MM.1S (cell line): ENCODE measurements around the gene VCL.

Experiments used
- DNase-seq: peaks from one replicate; pipeline ENCODE4 v3.0.0-alpha.2; 2015
- H2AFZ ChIP-seq: fragments of 300-600 bp; sonication (generic); 2 replicates; pipeline ENCODE4 v1.6.0; 2016; ENCODE audit warnings: antibody characterized with exemption, low read length
- H3F3A ChIP-seq: fragments of 300-600 bp; sonication (generic); 2 replicates; pipeline ENCODE4 v1.6.1; 2016; ENCODE audit warnings: mild to moderate bottlenecking, antibody characterized with exemption, low read length, moderate library complexity, mixed read lengths; ENCODE audit not compliant: insufficient read depth
- H3K27ac ChIP-seq: fragments of 300-600 bp; sonication (generic); 2 replicates; pipeline ENCODE4 v1.5.1; 2016; ENCODE audit warnings: mild to moderate bottlenecking, low read length
- H3K27me3 ChIP-seq: fragments of 300-600 bp; sonication (generic); replicated peaks from 2 replicates; pipeline ENCODE4 v1.6.0; 2016; ENCODE audit warnings: low read length; ENCODE audit not compliant: insufficient read depth
- H3K36me3 ChIP-seq: fragments of 300-600 bp; sonication (generic); replicated peaks from 2 replicates; pipeline ENCODE4 v1.6.1; 2016; ENCODE audit warnings: mild to moderate bottlenecking, low read length, mixed read lengths; ENCODE audit not compliant: insufficient read depth
- H3K4me1 ChIP-seq: fragments of 300-600 bp; sonication (generic); 2 replicates; pipeline ENCODE4 v1.6.1; 2016; ENCODE audit warnings: low read length, mixed read lengths
- H3K4me2 ChIP-seq: fragments of 300-600 bp; sonication (generic); 2 replicates; pipeline ENCODE4 v1.6.0; 2016; ENCODE audit warnings: low read depth, low read length
- H3K4me3 ChIP-seq: fragments of 300-600 bp; sonication (generic); 2 replicates; pipeline ENCODE4 v1.5.1; 2016; ENCODE audit warnings: low read length, mixed read lengths
- H3K79me2 ChIP-seq: fragments of 300-600 bp; sonication (generic); 2 replicates; pipeline ENCODE4 v1.6.1; 2016; ENCODE audit warnings: mixed run types, low read length, mixed read lengths
- H3K9ac ChIP-seq: fragments of 300-600 bp; sonication (generic); 2 replicates; pipeline ENCODE4 v1.6.1; 2016; ENCODE audit warnings: low read length, mixed read lengths
- H3K9me2 ChIP-seq: fragments of 300-600 bp; sonication (generic); replicated peaks from 2 replicates; pipeline ENCODE4 v1.6.1; 2016; ENCODE audit warnings: mild to moderate bottlenecking, low read length, mixed read lengths; ENCODE audit not compliant: insufficient read depth
- H3K9me3 ChIP-seq: fragments of 300-600 bp; sonication (generic); replicated peaks from 2 replicates; pipeline ENCODE4 v1.6.1; 2016; ENCODE audit warnings: mild to moderate bottlenecking, low read length, mixed read lengths; ENCODE audit not compliant: insufficient read depth
- H4K20me1 ChIP-seq: fragments of 300-600 bp; sonication (generic); 2 replicates; pipeline ENCODE4 v1.6.1; 2016; ENCODE audit warnings: mild to moderate bottlenecking, low read length, moderate library complexity, mixed read lengths; ENCODE audit not compliant: insufficient read depth
- CTCF ChIP-seq: fragments of 300-600 bp; sonication (generic); IDR thresholded peaks from 2 replicates; pipeline ENCODE4 v1.5.1; 2016; ENCODE audit warnings: antibody characterized with exemption, low read length, mixed read lengths
- EZH2 ChIP-seq: fragments of 300-600 bp; sonication (generic); optimal IDR thresholded peaks from 2 replicates; pipeline ENCODE3; 2017; ENCODE audit warnings: low read depth, mild to moderate bottlenecking, antibody characterized with exemption, low read length, mixed read lengths
- EZH2phosphoT487 ChIP-seq: fragments of 300-600 bp; sonication (generic); IDR thresholded peaks from 2 replicates; pipeline ENCODE4 v1.6.1; 2018; ENCODE audit warnings: antibody characterized with exemption, low read length

The VCL gene

GRCh38 chr10:74050653-74051052, 52.7 kb downstream of the VCL start:
- TF ChIP-seq CTCF (no peak), EZH2 (no peak), EZH2phosphoT487 (no peak)
- no peak overlapping the region for H2AFZ ChIP-seq
- no peak overlapping the region for H3K4me3 ChIP-seq
- H3F3A ChIP-seq = no peaks in the 10 kb centered on the region
- no peaks in the 10 kb centered on the region for H3K79me2 ChIP-seq
- H4K20me1 ChIP-seq = no peaks in the 10 kb centered on the region
- H3K9ac ChIP-seq = no peak overlapping the region
- no peak overlapping the region for H3K4me2 ChIP-seq
- no peak for DNase-seq
- H3K9me3 ChIP-seq = no peaks in the 10 kb centered on the region
- no peaks in the 10 kb centered on the region for H3K9me2 ChIP-seq
- no peak overlapping the region for H3K27ac ChIP-seq
- H3K36me3 ChIP-seq = no peaks in the 10 kb centered on the region
- H3K4me1 ChIP-seq = no peaks in the 10 kb centered on the region
- H3K27me3 ChIP-seq = no peaks in the 10 kb centered on the region

- H3K79me2 ChIP-seq = no peaks in the 10 kb centered on the region
- H3K4me2 ChIP-seq = no peak overlapping the region
- no peak overlapping the region for H3K9ac ChIP-seq
- no peaks in the 10 kb centered on the region for H3K9me3 ChIP-seq
- no peak overlapping the region for H3K27ac ChIP-seq
- H3K4me3 ChIP-seq = no peak overlapping the region
- TF ChIP-seq EZH2 = no peak
- no peak for TF ChIP-seq CTCF
- H3K36me3 ChIP-seq = no peaks in the 10 kb centered on the region
- H3K27me3 ChIP-seq = no peaks in the 10 kb centered on the region
- peaks cover 8% of the 10 kb centered on the region; the same call in 1 of the 2 replicates for H3K4me1 ChIP-seq
- no peaks in the 10 kb centered on the region for H3K9me2 ChIP-seq
- no peaks in the 10 kb centered on the region for H4K20me1 ChIP-seq
- no peak overlapping the region for H2AFZ ChIP-seq
- DNase-seq = no peak
- H3F3A ChIP-seq = no peaks in the 10 kb centered on the region
Measured at GRCh38 chr10:74051736-74052342, 53.9 kb downstream of the VCL start.

- Histone ChIP-seq H3K9me3 (no peaks in the 10 kb centered on the region), H3K27me3 (no peaks in the 10 kb centered on the region), H3K9ac (no peak overlapping the region), H3K79me2 (no peaks in the 10 kb centered on the region), H3K4me2 (no peak overlapping the region), H3K4me3 (no peak overlapping the region), H3K4me1 (peaks cover 12% of the 10 kb centered on the region), H3K9me2 (no peaks in the 10 kb centered on the region), H3K36me3 (no peaks in the 10 kb centered on the region), H2AFZ (no peak overlapping the region), H3F3A (peaks cover 3% of the 10 kb centered on the region; the same call in 1 of the 2 replicates), H4K20me1 (no peaks in the 10 kb centered on the region), H3K27ac (no peak overlapping the region)
- DNase-seq = no peak
- TF ChIP-seq CTCF (no peak), EZH2 (no peak), EZH2phosphoT487 (no peak)
Measured at GRCh38 chr10:74052994-74053393, 55.1 kb downstream of the VCL start.
